Gastroesophageal sphincter (tissue), 4 donors: ENCODE measurements around the gene LY86. TPM values are rescaled to one million over a fixed set of nuclear protein-coding genes. Genes with fewer than 3 reads are reported as not detected.

Source experiments
- ATAC-seq: fragments of 150-250 bp; one replicate; pipeline ENCODE4 v1.9.1; 2016; ENCODE audit warnings: mild to moderate bottlenecking, moderate library complexity
- H3K27ac ChIP-seq, 4 donors: fragments of 200-600 bp; sonication (generic) in 3 of 4; 1 replicate in 3 of 4; 2 replicates in 1 of 4; pipeline ENCODE4 v1.5.1; 2016 to 2019
- H3K27me3 ChIP-seq: fragments of 200-600 bp; sonication (generic); one replicate; pipeline ENCODE4 v1.5.1; 2019
- H3K36me3 ChIP-seq, 2 donors: fragments of 200-600 bp; sonication (generic); one replicate each; pipeline ENCODE4 v1.5.1; 2019; ENCODE audit warnings: control low read depth in 1 of 2
- H3K4me1 ChIP-seq, 3 donors: fragments of 200-600 bp; sonication (generic); 1 replicate in 2 of 3; 2 replicates in 1 of 3; pipeline ENCODE4 v1.5.1; 2016 to 2019; ENCODE audit warnings: control low read depth in 2 of 3
- H3K4me3 ChIP-seq, 2 donors: fragments of 200-600 bp; sonication (generic); one replicate each; pipeline ENCODE4 v1.5.1; 2019; ENCODE audit warnings: mild to moderate bottlenecking in 1 of 2, moderate library complexity in 1 of 2
- H3K9me3 ChIP-seq, 3 donors: fragments of 200-600 bp; sonication (generic); one replicate each; pipeline ENCODE4 v1.5.1; 2017 to 2019; ENCODE audit warnings: control low read depth in 2 of 3
- EP300 ChIP-seq: sonication (generic); formaldehyde crosslinking; IDR thresholded peaks from one replicate; pipeline ENCODE4 v1.6.1; 2017; ENCODE audit warnings: antibody characterized with exemption, mild to moderate bottlenecking
- POLR2A ChIP-seq, 2 donors: fragments of 450-650 bp; IDR thresholded peaks; one replicate each; pipeline ENCODE4 v1.6.1; 2017; ENCODE audit warnings: antibody characterized with exemption in 2 of 2, mild to moderate bottlenecking in 2 of 2, moderate library complexity in 1 of 2
- POLR2AphosphoS5 ChIP-seq: sonication (generic); formaldehyde crosslinking; IDR thresholded peaks from one replicate; pipeline ENCODE4 v1.6.1; 2017; ENCODE audit warnings: antibody characterized with exemption
- WGBS, 2 donors: methylation state at CpG; one replicate each; pipeline ENCODE4 v1.1.5; 2018; ENCODE audit warnings: low coverage in 1 of 2; 5-methylcytosine and 5-hydroxymethylcytosine counted together
- total RNA-seq, 4 donors: library from RNA; depleted of rRNA; stranded (reverse); fragments of >200 nt; gene quantifications; one replicate each; pipeline ENCODE4 v1.1.0, GENCODE V29; 2016
- TF ChIP-seq, protein P1 (sequence below), 4 experiments: fragments of 200-600 bp in 2 of 4; fragments of 450-650 bp in 2 of 4; sonication (generic) in 1 of 4; IDR thresholded peaks; one replicate each; pipeline ENCODE4 v1.5.1; 2017 to 2019; ENCODE audit warnings: antibody characterized with exemption in 4 of 4, mild to moderate bottlenecking in 2 of 4, moderate library complexity in 2 of 4

LY86 gene
- total RNA-seq, 4 donors from 2014 or later: 2.2 to 3.9 (median 3.9) TPM; not detected in 1

DNA sequence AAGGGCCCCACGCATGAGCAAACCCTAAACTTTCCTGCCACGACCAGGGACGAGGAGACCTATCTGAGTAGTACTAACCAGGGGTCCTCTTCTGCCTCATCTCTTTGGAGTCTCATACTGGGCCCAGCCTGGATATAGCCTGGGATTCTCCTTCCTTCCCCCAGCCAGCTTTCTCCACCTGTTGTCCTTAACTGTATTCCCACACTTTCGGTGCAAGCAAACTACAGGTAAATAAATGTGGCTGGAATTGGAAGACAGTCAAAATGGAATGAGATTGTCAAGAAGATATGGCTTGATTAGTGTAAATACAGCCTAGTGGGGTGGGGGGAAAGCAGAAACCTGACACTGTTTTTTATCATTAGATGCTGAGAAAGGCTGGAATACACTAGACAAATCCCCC lies 23.5 kb upstream of the LY86 start:
- ATAC-seq: no peak
- Histone ChIP-seq H3K27ac (no peak overlapping the region), H3K27me3 (peaks cover 9% of the 10 kb centered on the region), H3K9me3 (no peaks in the 10 kb centered on the region), H3K36me3 (no peaks in the 10 kb centered on the region), H3K4me1 (no peaks in the 10 kb centered on the region), H3K4me3 (no peak overlapping the region)
- TF ChIP-seq POLR2AphosphoS5: no peak
- TF ChIP-seq, protein P1, sequence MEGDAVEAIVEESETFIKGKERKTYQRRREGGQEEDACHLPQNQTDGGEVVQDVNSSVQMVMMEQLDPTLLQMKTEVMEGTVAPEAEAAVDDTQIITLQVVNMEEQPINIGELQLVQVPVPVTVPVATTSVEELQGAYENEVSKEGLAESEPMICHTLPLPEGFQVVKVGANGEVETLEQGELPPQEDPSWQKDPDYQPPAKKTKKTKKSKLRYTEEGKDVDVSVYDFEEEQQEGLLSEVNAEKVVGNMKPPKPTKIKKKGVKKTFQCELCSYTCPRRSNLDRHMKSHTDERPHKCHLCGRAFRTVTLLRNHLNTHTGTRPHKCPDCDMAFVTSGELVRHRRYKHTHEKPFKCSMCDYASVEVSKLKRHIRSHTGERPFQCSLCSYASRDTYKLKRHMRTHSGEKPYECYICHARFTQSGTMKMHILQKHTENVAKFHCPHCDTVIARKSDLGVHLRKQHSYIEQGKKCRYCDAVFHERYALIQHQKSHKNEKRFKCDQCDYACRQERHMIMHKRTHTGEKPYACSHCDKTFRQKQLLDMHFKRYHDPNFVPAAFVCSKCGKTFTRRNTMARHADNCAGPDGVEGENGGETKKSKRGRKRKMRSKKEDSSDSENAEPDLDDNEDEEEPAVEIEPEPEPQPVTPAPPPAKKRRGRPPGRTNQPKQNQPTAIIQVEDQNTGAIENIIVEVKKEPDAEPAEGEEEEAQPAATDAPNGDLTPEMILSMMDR (IDR thresholded peaks at IDR 0.05): no peak
- TF ChIP-seq EP300: no peak
- TF ChIP-seq POLR2A (IDR thresholded peaks at IDR 0.05): no peak
- WGBS, 2 donors: 54 to 60% methylated on average over 1 to 2 of the region's 4 CpGs

DNA sequence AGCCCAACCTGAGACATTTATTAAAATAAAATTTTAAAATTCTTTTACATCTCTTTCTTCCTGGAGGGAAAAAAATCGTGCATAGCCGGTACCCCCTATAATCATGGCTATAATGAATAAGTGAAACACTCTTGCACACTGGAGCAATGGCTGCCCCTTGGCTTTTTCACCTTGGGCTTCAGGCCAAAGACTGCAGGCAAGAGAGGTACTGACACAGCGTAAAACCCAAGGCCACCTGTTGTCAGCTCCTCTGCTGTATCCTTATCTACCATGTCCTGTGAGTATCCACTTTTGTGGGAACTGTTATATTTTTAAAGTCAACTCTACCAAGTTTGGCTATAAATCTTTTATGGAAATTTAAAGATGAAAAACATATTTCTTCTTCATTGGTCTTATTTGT lies 23.0 kb upstream of the LY86 start:
- WGBS, 2 donors: 79 to 81% methylated on average over 3 of the region's 3 CpGs
- no peaks in the 10 kb centered on the region for H3K36me3 ChIP-seq
- H3K27ac ChIP-seq: no peak overlapping the region
- H3K27me3 ChIP-seq: peaks cover 9% of the 10 kb centered on the region
- no peaks in the 10 kb centered on the region for H3K9me3 ChIP-seq
- H3K4me3 ChIP-seq: no peak overlapping the region
- H3K4me1 ChIP-seq: no peaks in the 10 kb centered on the region
- no peak for ATAC-seq
- TF ChIP-seq POLR2AphosphoS5 (no peak), POLR2A (IDR thresholded peaks at IDR 0.05) (no peak), EP300 (no peak)
- TF ChIP-seq, protein P1 (IDR thresholded peaks at IDR 0.05): no peak

DNA sequence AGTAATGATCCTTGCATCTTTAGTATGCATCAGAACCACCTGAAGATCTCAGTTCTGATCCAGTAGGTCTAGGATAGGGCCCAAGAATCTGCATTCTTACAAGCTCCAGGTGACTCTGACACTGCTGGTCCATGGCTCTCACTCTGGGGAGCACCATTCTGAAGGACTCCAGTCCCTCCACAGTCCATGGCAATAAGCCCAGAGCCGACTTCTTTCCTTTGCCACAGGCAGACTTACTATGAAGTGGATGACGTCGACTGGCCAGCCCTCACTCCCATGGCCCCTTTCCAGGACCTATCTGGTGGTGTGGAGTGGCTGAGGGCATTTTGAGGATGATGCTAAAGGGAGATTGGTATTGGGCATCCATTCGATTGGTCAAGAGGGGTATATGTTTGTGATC lies 21.8 kb upstream of the LY86 start:
- H3K4me3 ChIP-seq: no peak overlapping the region
- TF ChIP-seq, protein P1 (IDR thresholded peaks at IDR 0.05): no peak
- no peak for TF ChIP-seq EP300
- no peak for TF ChIP-seq POLR2AphosphoS5
- TF ChIP-seq POLR2A (IDR thresholded peaks at IDR 0.05): no peak
- H3K36me3 ChIP-seq: no peaks in the 10 kb centered on the region
- ATAC-seq: no peak
- H3K27ac ChIP-seq: no peak overlapping the region
- peaks cover 9% of the 10 kb centered on the region for H3K27me3 ChIP-seq
- WGBS, 2 donors: no CpG with 5 or more reads among the region's 4 CpGs
- no peaks in the 10 kb centered on the region for H3K9me3 ChIP-seq
- no peaks in the 10 kb centered on the region for H3K4me1 ChIP-seq

DNA sequence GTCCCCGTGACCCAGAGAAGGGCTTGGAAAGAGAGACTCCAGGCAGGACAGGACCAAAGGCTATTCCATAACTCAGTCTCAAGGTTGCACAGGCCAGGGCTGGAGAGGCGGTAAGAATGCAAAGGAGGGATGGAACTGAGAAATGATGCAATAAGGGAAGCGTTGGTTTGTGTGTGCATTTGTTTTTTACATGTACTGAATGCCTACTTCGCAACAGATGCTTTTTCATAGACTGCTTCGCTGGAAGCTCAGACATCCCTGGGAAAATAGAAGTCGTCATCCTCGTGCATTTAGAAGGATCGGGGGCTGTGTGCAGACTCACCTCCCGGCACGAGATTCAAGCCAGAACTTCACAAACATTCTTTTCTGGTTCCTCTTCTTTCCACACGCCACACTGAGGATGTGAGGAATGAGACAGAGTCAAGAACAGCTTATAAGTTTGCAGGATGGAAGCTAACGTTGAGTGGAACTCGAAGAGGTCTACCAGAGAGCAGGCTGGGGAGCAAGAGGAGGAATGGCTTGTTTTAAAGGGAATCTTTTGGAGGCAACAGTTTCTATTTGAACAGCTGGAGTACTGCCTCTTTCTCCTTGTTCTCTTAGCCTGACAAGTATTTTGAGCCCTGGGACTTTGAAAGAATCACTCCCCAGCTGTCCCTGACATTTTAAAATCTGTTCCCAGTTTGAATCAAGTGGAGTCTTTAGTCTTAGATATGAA lies 19.3 kb upstream of the LY86 start:
- 63 to 65% methylated on average over 9 to 12 of the region's 13 CpGs for WGBS, 2 donors
- H3K4me1 ChIP-seq: no peaks in the 10 kb centered on the region

DNA sequence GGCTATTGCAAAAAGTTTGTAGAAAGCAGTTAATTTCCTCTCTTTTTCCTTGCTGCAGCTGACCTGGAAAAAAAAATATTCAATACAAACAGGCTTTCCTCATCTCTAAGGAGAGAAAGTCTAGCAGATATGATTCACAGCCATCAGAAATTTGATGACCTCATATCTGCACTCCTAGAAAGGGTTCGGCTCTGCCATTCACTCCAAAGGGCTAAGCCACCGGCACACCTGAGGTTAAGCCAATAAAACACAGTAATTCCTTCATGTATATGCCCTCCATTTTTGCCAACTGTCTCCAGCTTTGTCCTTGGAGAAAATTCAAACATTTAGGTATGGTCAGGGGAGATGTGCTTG lies 18.7 kb upstream of the LY86 start:
- Histone ChIP-seq H3K9me3 (peaks cover 0 to 12% (median 0%) of the 10 kb centered on the region in 3 donors), H3K4me3 (no peak overlapping the region), H3K4me1 (no peaks in the 10 kb centered on the region), H3K36me3 (no peaks in the 10 kb centered on the region), H3K27ac (no peak overlapping the region), H3K27me3 (peaks cover 9% of the 10 kb centered on the region)
- WGBS, 2 donors: 67 to 100% methylated on average over 2 of the region's 2 CpGs
- TF ChIP-seq POLR2A (IDR thresholded peaks at IDR 0.05) (no peak), POLR2AphosphoS5 (no peak), EP300 (no peak)
- TF ChIP-seq, protein P1 (IDR thresholded peaks at IDR 0.05): no peak
- no peak for ATAC-seq

More for the DNA sequence above, 19.3 kb upstream of the LY86 start:
- Histone ChIP-seq H3K36me3 (no peaks in the 10 kb centered on the region), H3K27me3 (peaks cover 9% of the 10 kb centered on the region), H3K9me3 (peaks cover 0 to 8% (median 0%) of the 10 kb centered on the region in 3 donors), H3K4me3 (no peak overlapping the region), H3K27ac (no peak overlapping the region)
- TF ChIP-seq EP300 (no peak), POLR2A (IDR thresholded peaks at IDR 0.05) (no peak), POLR2AphosphoS5 (no peak)
- TF ChIP-seq, protein P1 (IDR thresholded peaks at IDR 0.05): no peak
- no peak for ATAC-seq
